COLO668 (cell line): Measurements from ENCODE around the gene GPATCH4.
A peak's percentile ranks its signal among the peaks of the same experiment; 100 is the strongest.
"Not testable (repeated sequence)": the region's sequence is repeated elsewhere in the genome, so short reads cannot be mapped to it uniquely, and the experiment has no call there.

ENCODE experiments used
- DNase-seq: peaks from one replicate; lab custom pipeline; 2025; ENCODE audit not compliant: unreplicated experiment; lab: John Stamatoyannopoulos, UW

GPATCH4 gene

GRCh38 chr1:156601122-156601830, at the start of gene GPATCH4:
Gene GPATCH4 (minus strand): TSS chr1:156601479.
- peak; percentile 77 for DNase-seq

- no peak for DNase-seq
Observed at GRCh38 chr1:156648951-156649350, 47.7 kb upstream of the GPATCH4 start.

GRCh38 chr1:156648496-156648895, 47.2 kb upstream of the GPATCH4 start:
- no peak for DNase-seq

- no peak for DNase-seq
Observed at GRCh38 chr1:156647351-156647750, 46.1 kb upstream of the GPATCH4 start.

GRCh38 chr1:156646738-156647211, 45.5 kb upstream of the GPATCH4 start:
- DNase-seq: no peak

GRCh38 chr1:156645666-156646065, 44.4 kb upstream of the GPATCH4 start:
- no peak for DNase-seq

GRCh38 chr1:156645056-156645455, 43.8 kb upstream of the GPATCH4 start:
- DNase-seq: no peak

GRCh38 chr1:156644640-156645039, 43.4 kb upstream of the GPATCH4 start:
- DNase-seq: no peak

- DNase-seq: no peak
Observed at GRCh38 chr1:156644146-156644545, 42.9 kb upstream of the GPATCH4 start.

GRCh38 chr1:156643778-156644092, 42.5 kb upstream of the GPATCH4 start:
- DNase-seq: no peak

GRCh38 chr1:156643049-156643777, 41.9 kb upstream of the GPATCH4 start:
- DNase-seq: no peak

- DNase-seq: no peak
Observed at GRCh38 chr1:156642265-156643048, 41.2 kb upstream of the GPATCH4 start.

GRCh38 chr1:156641761-156642264, 40.5 kb upstream of the GPATCH4 start, which contains the start of gene BCAN:
Gene BCAN (plus strand): TSS chr1:156642117. CDS start chr1:156646055, 3,938 bp downstream.
- no peak for DNase-seq

GRCh38 chr1:156640842-156641706, 39.8 kb upstream of the GPATCH4 start:
- DNase-seq: no peak

GRCh38 chr1:156639601-156640101, 38.4 kb upstream of the GPATCH4 start:
- peak; percentile 20 for DNase-seq

- DNase-seq: no peak
Observed at GRCh38 chr1:156638189-156638985, 37.1 kb upstream of the GPATCH4 start.

GRCh38 chr1:156632355-156632754, 31.1 kb upstream of the GPATCH4 start:
- no peak for DNase-seq

- not testable (repeated sequence) for DNase-seq
Observed at GRCh38 chr1:156631152-156631551, 29.9 kb upstream of the GPATCH4 start.

GRCh38 chr1:156629823-156630449, 28.7 kb upstream of the GPATCH4 start:
- no peak for DNase-seq
